Measurements from ENCODE around the gene LLGL2.

GRCh38 chr17:75584849-75585175, 59.3 kb downstream of the LLGL2 start:
- TF ChIP-seq SP1 (IDR thresholded peaks at IDR 0.05) (no peak), ELF4 (IDR thresholded peaks at IDR 0.05) (no peak), L3MBTL2 (conservative IDR thresholded peaks at IDR 0.05) (no peak), LEF1 (IDR thresholded peaks at IDR 0.05; ENCODE audit: borderline replicate concordance) (no peak), NFRKB (IDR thresholded peaks at IDR 0.05) (no peak), FOXK2 (IDR thresholded peaks at IDR 0.05) (no peak), ZNF384 (IDR thresholded peaks at IDR 0.05) (no peak), PKNOX1 (IDR thresholded peaks at IDR 0.05) (no peak), FOXM1 (IDR thresholded peaks at IDR 0.05; ENCODE audit: borderline replicate concordance) (no peak), BHLHE40 (IDR thresholded peaks at IDR 0.05; ENCODE audit: borderline replicate concordance) (no peak)

Measured in HEK293T (cell line).